GM10248 (cell line): ENCODE data around the gene ITGAE.
"Not testable (repeated sequence)": the region's sequence is repeated elsewhere in the genome, so short reads cannot be mapped to it uniquely, and the experiment has no call there.

Experiments used
- CTCF ChIA-PET: fragments of 300-600 bp; sonication (Branson Sonifier 250); formaldehyde crosslinking; extraction: SDS; loops from one replicate; lab custom pipeline; 2021; ENCODE audit warnings: antibody characterized with exemption; lab: Yijun Ruan, JAX
- POLR2A ChIA-PET: fragments of 350-650 bp; sonication (Branson Sonifier 250); formaldehyde crosslinking; extraction: SDS; loops from one replicate; lab custom pipeline; 2020; ENCODE audit warnings: antibody characterized with exemption; lab: Yijun Ruan, JAX
- DNase-seq: peaks from one replicate; pipeline ENCODE4 v3.0.0; 2012; ENCODE audit errors: extremely low spot score
- CTCF ChIP-seq: IDR thresholded peaks from 2 replicates; pipeline ENCODE4 v1.5.1; 2012; ENCODE audit warnings: mild to moderate bottlenecking, low read depth; ENCODE audit errors: extremely low read depth, missing control alignments, control extremely low read depth

Gene ITGAE

GRCh38 chr17:3745071-3745470, 55.9 kb downstream of the ITGAE start:
- DNase-seq, result no peak
- ChIA-PET POLR2A (interaction anchor here (0.6 kb wide), 1 partner anchor 16 kb away, joined by 3 read pairs; no protein-coding TSS in a partner anchor), CTCF (interaction anchor here (1.9 kb wide), 1 partner anchor 82 kb away, joined by 5 read pairs; no protein-coding TSS in a partner anchor)
- no peak for TF ChIP-seq CTCF

- POLR2A ChIA-PET, result no interaction called here
- CTCF ChIA-PET, result no interaction called here
These were observed 57.0 kb downstream of the ITGAE start for GRCh38 chr17:3744014-3744413.

GRCh38 chr17:3740611-3741073, 60.3 kb downstream of the ITGAE start:
- ChIA-PET CTCF (interaction anchor here (0.8 to 9.8 kb wide), 11 partner anchors 8 to 174 kb away, joined by 3 to 217 read pairs (median 43); partner anchors contain the start of gene NCBP3), POLR2A (no interaction called here)
- TF ChIP-seq CTCF, result no peak

More at GRCh38 chr17:3744014-3744413, 57.0 kb downstream of the ITGAE start:
- TF ChIP-seq CTCF, result no peak
- DNase-seq, result no peak

GRCh38 chr17:3739422-3740124, 61.4 kb downstream of the ITGAE start:
- TF ChIP-seq CTCF, result no peak
- no peak for DNase-seq
- POLR2A ChIA-PET, result interaction anchor here (0.6 kb wide), 1 partner anchor 20 kb away, joined by 4 read pairs; no protein-coding TSS in a partner anchor
- CTCF ChIA-PET, result interaction anchor here (0.9 to 9.8 kb wide), 13 partner anchors 7 to 174 kb away, joined by 3 to 217 read pairs (median 29); partner anchors contain the start of genes HASPIN and NCBP3

More at GRCh38 chr17:3740611-3741073, 60.3 kb downstream of the ITGAE start:
- peak; percentile 66 for DNase-seq

- no peak for TF ChIP-seq CTCF
- DNase-seq, result no peak
- CTCF ChIA-PET, result interaction anchor here (0.7 to 9.8 kb wide), 30 partner anchors 9 to 336 kb away, joined by 3 to 217 read pairs (median 10); partner anchors contain the start of genes CTNS, HASPIN, NCBP3 and P2RX5
- POLR2A ChIA-PET, result interaction anchor here (0.6 kb wide), 1 partner anchor 19 kb away, joined by 4 read pairs; no protein-coding TSS in a partner anchor
These were observed 62.3 kb downstream of the ITGAE start for GRCh38 chr17:3738562-3739295.

- ChIA-PET CTCF (interaction anchor here (1.0 to 9.8 kb wide), 13 partner anchors 8 to 172 kb away, joined by 3 to 217 read pairs (median 8); partner anchors contain the start of genes HASPIN and NCBP3), POLR2A (no interaction called here)
- no peak for DNase-seq
- no peak for TF ChIP-seq CTCF
These were observed 65.5 kb downstream of the ITGAE start for GRCh38 chr17:3735515-3735914.

GRCh38 chr17:3734911-3735276, 66.1 kb downstream of the ITGAE start:
- CTCF ChIA-PET, result interaction anchor here (1.0 to 9.8 kb wide), 14 partner anchors 8 to 180 kb away, joined by 3 to 217 read pairs (median 4); partner anchors contain the start of genes HASPIN and NCBP3
- POLR2A ChIA-PET, result interaction anchor here (0.5 kb wide), 1 partner anchor 113 kb away, joined by 19 read pairs; no protein-coding TSS in a partner anchor

More at GRCh38 chr17:3734911-3735276, 66.1 kb downstream of the ITGAE start:
- not testable (repeated sequence) for DNase-seq
